HEK293 (cell line): Measurements from ENCODE around the gene ZSCAN9.
A peak's percentile ranks its signal among the peaks of the same experiment; 100 is the strongest.

ENCODE experiments used
- CTCF ChIA-PET: fragments of 350-600 bp; formaldehyde crosslinking; extraction: SDS; loops from one replicate; lab custom pipeline; 2021; ENCODE audit warnings: antibody characterized with exemption; lab: Yijun Ruan, JAX
- POLR2A ChIA-PET: fragments of 300-600 bp; formaldehyde crosslinking; extraction: SDS; loops from one replicate; lab custom pipeline; 2020; ENCODE audit warnings: antibody characterized with exemption, inconsistent platforms; lab: Yijun Ruan, JAX
- H3K27ac ChIP-seq: fragments of 200-500 bp; sonication (Bioruptor generic); 2 replicates; pipeline ENCODE4 v1.5.1; 2014; ENCODE audit warnings: low read depth, low read length, control low read depth, inconsistent platforms; ENCODE audit errors: extremely low read depth
- H3K36me3 ChIP-seq, 2 experiments: fragments of 200-500 bp in 1 of 2; sonication (Bioruptor generic) in 1 of 2; 1 replicate in 1 of 2; 2 replicates in 1 of 2; pipeline ENCODE4 v1.5.1; 2014 to 2017; ENCODE audit warnings: inconsistent platforms in 2 of 2, low read length in 2 of 2; ENCODE audit not compliant: control insufficient read depth in 2 of 2, insufficient read depth in 1 of 2
- H3K4me1 ChIP-seq: fragments of 200-500 bp; sonication (Bioruptor generic); 2 replicates; pipeline ENCODE4 v1.5.1; 2014; ENCODE audit warnings: mild to moderate bottlenecking, low read length, inconsistent platforms; ENCODE audit not compliant: control insufficient read depth, insufficient read depth
- H3K4me3 ChIP-seq: 2 replicates; pipeline ENCODE4 v1.5.1; 2011; ENCODE audit warnings: low read depth, mild to moderate bottlenecking, control low read depth, low read length, moderate library complexity
- H3K9me3 ChIP-seq: fragments of 200-500 bp; sonication (Bioruptor generic); 2 replicates; pipeline ENCODE4 v1.5.1; 2014; ENCODE audit warnings: low read depth, low read length, inconsistent platforms; ENCODE audit not compliant: control insufficient read depth, insufficient read depth
- KLF1 ChIP-seq: fragments of 450-650 bp; formaldehyde crosslinking; IDR thresholded peaks from 2 replicates; pipeline ENCODE4 v1.5.1; 2016; ENCODE audit warnings: missing biosample characterization, missing genetic modification characterization
- KLF16 ChIP-seq: fragments of 450-650 bp; formaldehyde crosslinking; IDR thresholded peaks from 2 replicates; pipeline ENCODE4 v1.5.1; 2017; ENCODE audit warnings: missing biosample characterization, missing genetic modification characterization
- ZNF112 ChIP-seq: fragments of 450-650 bp; formaldehyde crosslinking; IDR thresholded peaks from 2 replicates; pipeline ENCODE4 v1.5.0; 2017; ENCODE audit warnings: missing biosample characterization, missing genetic modification characterization
- ZNF138 ChIP-seq: fragments of 450-650 bp; formaldehyde crosslinking; IDR thresholded peaks from 2 replicates; pipeline ENCODE4 v1.5.1; 2016; ENCODE audit warnings: missing biosample characterization, missing genetic modification characterization, borderline replicate concordance
- ZNF24 ChIP-seq: fragments of 450-650 bp; formaldehyde crosslinking; IDR thresholded peaks from 2 replicates; pipeline ENCODE4 v1.5.1; 2016; ENCODE audit warnings: missing biosample characterization, missing genetic modification characterization
- ZNF626 ChIP-seq: fragments of 450-650 bp; sonication (Bioruptor Pico); formaldehyde crosslinking; IDR thresholded peaks from 2 replicates; pipeline ENCODE4 v1.5.1; 2018; ENCODE audit warnings: missing biosample characterization, missing genetic modification characterization, inconsistent platforms
- ZNF658 ChIP-seq: fragments of 450-650 bp; formaldehyde crosslinking; IDR thresholded peaks from 2 replicates; pipeline ENCODE4; 2016; ENCODE audit warnings: missing biosample characterization, missing genetic modification characterization
- ZNF670 ChIP-seq: fragments of 450-650 bp; formaldehyde crosslinking; IDR thresholded peaks from 2 replicates; pipeline ENCODE4 v1.5.1; 2016; ENCODE audit warnings: missing biosample characterization, missing genetic modification characterization, low read depth
- ZSCAN23 ChIP-seq: fragments of 450-650 bp; formaldehyde crosslinking; IDR thresholded peaks from 2 replicates; pipeline ENCODE4 v1.5.1; 2016; ENCODE audit warnings: missing biosample characterization, missing genetic modification characterization
- TF ChIP-seq, protein P1 (sequence below): fragments of 450-650 bp; formaldehyde crosslinking; IDR thresholded peaks from 2 replicates; pipeline ENCODE4 v1.5.1; 2016; ENCODE audit warnings: missing biosample characterization, missing genetic modification characterization, borderline replicate concordance
- TF ChIP-seq, protein P2 (sequence below): fragments of 450-650 bp; formaldehyde crosslinking; IDR thresholded peaks from 2 replicates; pipeline ENCODE4 v1.5.1; 2016; ENCODE audit warnings: missing biosample characterization, missing genetic modification characterization, low read depth
- TF ChIP-seq, protein P3 (sequence below): fragments of 450-650 bp; formaldehyde crosslinking; IDR thresholded peaks from 2 replicates; pipeline ENCODE4 v1.5.1; 2016; ENCODE audit warnings: missing biosample characterization, missing genetic modification characterization
- TF ChIP-seq, protein P4 (sequence below): fragments of 450-650 bp; formaldehyde crosslinking; IDR thresholded peaks from 2 replicates; pipeline ENCODE4 v1.5.1; 2016; ENCODE audit warnings: missing biosample characterization, missing genetic modification characterization

Gene ZSCAN9

DNA sequence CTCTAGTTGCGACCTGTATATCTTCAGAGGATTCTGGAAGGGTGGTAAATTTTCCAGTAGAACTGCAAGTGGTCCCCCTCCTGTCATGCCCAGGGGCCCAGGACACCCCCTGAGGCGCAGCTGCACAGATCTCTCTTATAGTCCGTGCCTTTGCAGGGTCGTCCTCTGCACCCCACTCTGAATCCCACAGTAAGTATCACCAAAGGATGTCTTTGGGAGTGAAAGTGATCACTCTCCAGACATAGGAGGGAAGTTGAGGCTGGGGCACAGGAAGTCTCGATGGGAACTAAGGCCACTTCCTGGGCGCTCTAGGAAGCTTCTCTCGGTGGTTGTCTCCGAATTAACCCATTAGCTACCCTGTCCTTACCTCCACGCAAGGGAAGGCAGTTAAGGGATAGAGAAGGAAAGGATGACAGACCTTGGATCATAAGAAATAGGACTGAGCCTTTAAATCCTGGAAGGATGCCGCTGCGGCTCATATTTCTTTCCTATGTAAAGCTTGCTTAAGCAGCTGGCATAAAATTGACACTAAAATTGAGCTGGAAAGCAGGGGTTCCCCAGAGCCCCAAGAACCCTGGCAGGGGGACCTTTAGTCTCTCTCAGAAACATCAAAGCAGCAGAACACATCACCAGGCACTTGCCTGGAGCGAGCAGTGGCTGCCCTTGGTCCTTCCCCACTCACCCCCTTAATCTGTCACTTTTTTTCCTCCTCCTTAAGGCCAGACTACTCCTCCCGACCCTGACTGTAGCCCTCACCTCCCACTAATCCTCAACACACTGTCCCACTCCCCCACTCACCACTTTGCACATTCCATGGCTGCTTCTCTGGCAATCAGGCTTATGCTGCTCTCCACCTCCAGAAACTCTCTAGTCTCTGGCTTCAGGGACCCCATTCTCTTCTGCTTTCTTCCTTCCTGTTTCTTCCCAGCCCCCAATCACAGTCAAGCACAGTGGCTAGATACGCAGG lies 27.2 kb downstream of the ZSCAN9 start, which contains the start of gene ZKSCAN4 (continued):
- TF ChIP-seq, protein P1, sequence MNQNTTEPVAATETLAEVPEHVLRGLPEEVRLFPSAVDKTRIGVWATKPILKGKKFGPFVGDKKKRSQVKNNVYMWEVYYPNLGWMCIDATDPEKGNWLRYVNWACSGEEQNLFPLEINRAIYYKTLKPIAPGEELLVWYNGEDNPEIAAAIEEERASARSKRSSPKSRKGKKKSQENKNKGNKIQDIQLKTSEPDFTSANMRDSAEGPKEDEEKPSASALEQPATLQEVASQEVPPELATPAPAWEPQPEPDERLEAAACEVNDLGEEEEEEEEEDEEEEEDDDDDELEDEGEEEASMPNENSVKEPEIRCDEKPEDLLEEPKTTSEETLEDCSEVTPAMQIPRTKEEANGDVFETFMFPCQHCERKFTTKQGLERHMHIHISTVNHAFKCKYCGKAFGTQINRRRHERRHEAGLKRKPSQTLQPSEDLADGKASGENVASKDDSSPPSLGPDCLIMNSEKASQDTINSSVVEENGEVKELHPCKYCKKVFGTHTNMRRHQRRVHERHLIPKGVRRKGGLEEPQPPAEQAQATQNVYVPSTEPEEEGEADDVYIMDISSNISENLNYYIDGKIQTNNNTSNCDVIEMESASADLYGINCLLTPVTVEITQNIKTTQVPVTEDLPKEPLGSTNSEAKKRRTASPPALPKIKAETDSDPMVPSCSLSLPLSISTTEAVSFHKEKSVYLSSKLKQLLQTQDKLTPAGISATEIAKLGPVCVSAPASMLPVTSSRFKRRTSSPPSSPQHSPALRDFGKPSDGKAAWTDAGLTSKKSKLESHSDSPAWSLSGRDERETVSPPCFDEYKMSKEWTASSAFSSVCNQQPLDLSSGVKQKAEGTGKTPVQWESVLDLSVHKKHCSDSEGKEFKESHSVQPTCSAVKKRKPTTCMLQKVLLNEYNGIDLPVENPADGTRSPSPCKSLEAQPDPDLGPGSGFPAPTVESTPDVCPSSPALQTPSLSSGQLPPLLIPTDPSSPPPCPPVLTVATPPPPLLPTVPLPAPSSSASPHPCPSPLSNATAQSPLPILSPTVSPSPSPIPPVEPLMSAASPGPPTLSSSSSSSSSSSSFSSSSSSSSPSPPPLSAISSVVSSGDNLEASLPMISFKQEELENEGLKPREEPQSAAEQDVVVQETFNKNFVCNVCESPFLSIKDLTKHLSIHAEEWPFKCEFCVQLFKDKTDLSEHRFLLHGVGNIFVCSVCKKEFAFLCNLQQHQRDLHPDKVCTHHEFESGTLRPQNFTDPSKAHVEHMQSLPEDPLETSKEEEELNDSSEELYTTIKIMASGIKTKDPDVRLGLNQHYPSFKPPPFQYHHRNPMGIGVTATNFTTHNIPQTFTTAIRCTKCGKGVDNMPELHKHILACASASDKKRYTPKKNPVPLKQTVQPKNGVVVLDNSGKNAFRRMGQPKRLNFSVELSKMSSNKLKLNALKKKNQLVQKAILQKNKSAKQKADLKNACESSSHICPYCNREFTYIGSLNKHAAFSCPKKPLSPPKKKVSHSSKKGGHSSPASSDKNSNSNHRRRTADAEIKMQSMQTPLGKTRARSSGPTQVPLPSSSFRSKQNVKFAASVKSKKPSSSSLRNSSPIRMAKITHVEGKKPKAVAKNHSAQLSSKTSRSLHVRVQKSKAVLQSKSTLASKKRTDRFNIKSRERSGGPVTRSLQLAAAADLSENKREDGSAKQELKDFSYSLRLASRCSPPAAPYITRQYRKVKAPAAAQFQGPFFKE: no peak
- TF ChIP-seq, protein P2, sequence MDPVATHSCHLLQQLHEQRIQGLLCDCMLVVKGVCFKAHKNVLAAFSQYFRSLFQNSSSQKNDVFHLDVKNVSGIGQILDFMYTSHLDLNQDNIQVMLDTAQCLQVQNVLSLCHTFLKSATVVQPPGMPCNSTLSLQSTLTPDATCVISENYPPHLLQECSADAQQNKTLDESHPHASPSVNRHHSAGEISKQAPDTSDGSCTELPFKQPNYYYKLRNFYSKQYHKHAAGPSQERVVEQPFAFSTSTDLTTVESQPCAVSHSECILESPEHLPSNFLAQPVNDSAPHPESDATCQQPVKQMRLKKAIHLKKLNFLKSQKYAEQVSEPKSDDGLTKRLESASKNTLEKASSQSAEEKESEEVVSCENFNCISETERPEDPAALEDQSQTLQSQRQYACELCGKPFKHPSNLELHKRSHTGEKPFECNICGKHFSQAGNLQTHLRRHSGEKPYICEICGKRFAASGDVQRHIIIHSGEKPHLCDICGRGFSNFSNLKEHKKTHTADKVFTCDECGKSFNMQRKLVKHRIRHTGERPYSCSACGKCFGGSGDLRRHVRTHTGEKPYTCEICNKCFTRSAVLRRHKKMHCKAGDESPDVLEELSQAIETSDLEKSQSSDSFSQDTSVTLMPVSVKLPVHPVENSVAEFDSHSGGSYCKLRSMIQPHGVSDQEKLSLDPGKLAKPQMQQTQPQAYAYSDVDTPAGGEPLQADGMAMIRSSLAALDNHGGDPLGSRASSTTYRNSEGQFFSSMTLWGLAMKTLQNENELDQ (tag by site-specific recombination): no peak
- TF ChIP-seq ZNF112 (tag by site-specific recombination) (no peak), ZNF138 (no peak), KLF16 (tag by site-specific recombination) (no peak), ZNF626 (tag by site-specific recombination) (no peak), ZNF24 (tag by site-specific recombination) (peak; percentile 64), ZSCAN23 (tag by site-specific recombination) (no peak)

DNA sequence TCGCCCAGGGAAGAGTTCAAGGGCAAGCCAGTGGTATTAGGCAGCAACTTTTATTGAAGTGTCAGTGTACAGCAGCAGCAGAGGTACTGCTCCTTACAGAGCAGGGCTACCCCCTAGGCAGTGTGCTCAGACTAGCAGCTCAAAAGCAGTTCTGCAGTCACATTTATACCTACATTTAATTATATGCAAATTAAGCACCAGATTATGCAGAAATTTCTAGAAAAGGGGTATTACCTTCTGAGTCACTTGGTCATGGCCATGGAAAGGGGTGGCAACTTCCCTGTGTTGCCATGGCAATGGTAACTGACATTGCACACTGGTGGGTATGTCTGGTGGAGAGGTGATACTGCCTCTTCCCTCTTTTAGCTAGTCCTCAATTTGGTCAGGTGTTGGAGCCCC lies 29.0 kb downstream of the ZSCAN9 start:
- ChIA-PET POLR2A (interaction anchor here (0.9 to 3.8 kb wide), 3 partner anchors 12 to 81 kb away, joined by 3 to 62 read pairs (median 3); partner anchors contain the start of genes ZSCAN26 and ZSCAN31), CTCF (interaction anchor here (2.4 kb wide), 1 partner anchor 102 kb away, joined by 13 read pairs; no protein-coding TSS in a partner anchor)
- TF ChIP-seq, protein P3, sequence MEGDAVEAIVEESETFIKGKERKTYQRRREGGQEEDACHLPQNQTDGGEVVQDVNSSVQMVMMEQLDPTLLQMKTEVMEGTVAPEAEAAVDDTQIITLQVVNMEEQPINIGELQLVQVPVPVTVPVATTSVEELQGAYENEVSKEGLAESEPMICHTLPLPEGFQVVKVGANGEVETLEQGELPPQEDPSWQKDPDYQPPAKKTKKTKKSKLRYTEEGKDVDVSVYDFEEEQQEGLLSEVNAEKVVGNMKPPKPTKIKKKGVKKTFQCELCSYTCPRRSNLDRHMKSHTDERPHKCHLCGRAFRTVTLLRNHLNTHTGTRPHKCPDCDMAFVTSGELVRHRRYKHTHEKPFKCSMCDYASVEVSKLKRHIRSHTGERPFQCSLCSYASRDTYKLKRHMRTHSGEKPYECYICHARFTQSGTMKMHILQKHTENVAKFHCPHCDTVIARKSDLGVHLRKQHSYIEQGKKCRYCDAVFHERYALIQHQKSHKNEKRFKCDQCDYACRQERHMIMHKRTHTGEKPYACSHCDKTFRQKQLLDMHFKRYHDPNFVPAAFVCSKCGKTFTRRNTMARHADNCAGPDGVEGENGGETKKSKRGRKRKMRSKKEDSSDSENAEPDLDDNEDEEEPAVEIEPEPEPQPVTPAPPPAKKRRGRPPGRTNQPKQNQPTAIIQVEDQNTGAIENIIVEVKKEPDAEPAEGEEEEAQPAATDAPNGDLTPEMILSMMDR (tag by site-specific recombination): no peak
- no peak for TF ChIP-seq ZNF658 (tag by site-specific recombination)
- TF ChIP-seq, protein P4, sequence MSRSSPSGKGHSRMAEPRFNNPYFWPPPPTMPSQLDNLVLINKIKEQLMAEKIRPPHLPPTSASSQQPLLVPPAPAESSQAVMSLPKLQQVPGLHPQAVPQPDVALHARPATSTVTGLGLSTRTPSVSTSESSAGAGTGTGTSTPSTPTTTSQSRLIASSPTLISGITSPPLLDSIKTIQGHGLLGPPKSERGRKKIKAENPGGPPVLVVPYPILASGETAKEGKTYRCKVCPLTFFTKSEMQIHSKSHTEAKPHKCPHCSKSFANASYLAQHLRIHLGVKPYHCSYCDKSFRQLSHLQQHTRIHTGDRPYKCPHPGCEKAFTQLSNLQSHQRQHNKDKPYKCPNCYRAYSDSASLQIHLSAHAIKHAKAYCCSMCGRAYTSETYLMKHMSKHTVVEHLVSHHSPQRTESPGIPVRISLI (tag by site-specific recombination): no peak
- TF ChIP-seq KLF1 (tag by site-specific recombination): no peak
- TF ChIP-seq ZNF670: no peak
- no peak overlapping the region for H3K27ac ChIP-seq
- H3K4me3 ChIP-seq: no peak overlapping the region
- no peaks in the 10 kb centered on the region for H3K9me3 ChIP-seq
- peaks cover 5% of the 10 kb centered on the region; the same call in 1 of the 2 replicates for H3K4me1 ChIP-seq
- H3K36me3 ChIP-seq: peaks cover 0 to 3% of the 10 kb centered on the region in 2 experiments; a peak in 1 of 3 replicates
